ENCODE results near the gene IKBKE.

GRCh38 chr1:206510371-206510770 lies 40.1 kb downstream of the IKBKE start:
- TF ChIP-seq POLR2A (IDR thresholded peaks at IDR 0.05; ENCODE audit: low read depth, low read length) (no peak), EZH2 (IDR thresholded peaks at IDR 0.05; ENCODE audit: borderline replicate concordance, low read depth, low read length, severe bottlenecking) (no peak), CTCF (IDR thresholded peaks at IDR 0.05; ENCODE audit: extremely low read depth in 1 of 2, insufficient read depth in 1 of 2, low read depth in 1 of 2, low read length in 2 of 2) (no peak)

Data from endothelial cell of umbilical vein (primary cell).